ENCODE measurements around the gene GRIK1.
"Not testable (repeated sequence)": the region's sequence is repeated elsewhere in the genome, so short reads cannot be mapped to it uniquely, and the experiment has no call there.

The GRIK1 gene

GRCh38 chr21:29939924-29940275, at the start of gene GRIK1:
Gene GRIK1 (minus strand): TSS chr21:29939996.
- DNase-seq = no peak

GRCh38 chr21:29987762-29988161, 48.0 kb upstream of the GRIK1 start:
- no peak for DNase-seq

DNA sequence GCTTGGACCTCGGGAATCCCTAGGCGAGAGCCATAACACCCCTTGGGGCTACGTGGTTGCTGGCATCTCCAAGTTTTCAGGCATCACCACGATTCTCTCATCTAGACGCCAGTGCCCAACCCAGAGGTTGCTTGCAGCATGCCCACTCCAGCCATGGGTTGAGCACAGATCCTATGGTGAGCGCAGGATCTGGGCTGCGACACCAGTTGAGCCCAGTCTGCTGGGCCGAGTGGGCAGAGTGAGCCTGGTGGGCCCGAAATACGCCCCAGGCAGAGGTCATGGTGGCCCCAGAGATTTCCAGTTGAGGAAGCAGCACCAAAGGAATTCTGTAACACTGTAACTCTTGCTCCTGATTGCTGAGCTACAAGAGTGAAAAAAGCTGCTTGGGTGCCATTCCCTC, 46.1 kb upstream of the GRIK1 start:
- DNase-seq = no peak

DNA sequence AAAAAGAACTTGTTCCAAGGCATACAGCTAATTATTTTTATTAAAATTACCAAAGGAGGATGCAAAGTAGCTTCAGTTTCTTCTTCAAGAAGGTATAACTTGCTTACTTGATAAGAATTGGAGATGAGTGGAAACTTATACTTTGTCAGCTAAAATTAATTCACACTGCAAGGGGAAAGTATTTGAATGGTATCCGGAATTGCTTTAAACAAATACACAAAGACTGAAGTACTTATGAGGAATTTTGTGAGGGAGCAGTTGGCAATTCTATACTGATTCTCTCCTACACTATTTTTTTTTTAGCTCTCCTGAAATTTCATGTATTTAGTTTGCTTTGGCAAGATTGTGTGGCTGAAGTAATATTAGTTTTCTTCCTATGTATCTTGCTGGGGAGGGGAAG, 39.2 kb upstream of the GRIK1 start:
- no peak for DNase-seq

- no peak for DNase-seq
Measured at GRCh38 chr21:29975776-29976175, 36.0 kb upstream of the GRIK1 start.

- DNase-seq = no peak
Measured at GRCh38 chr21:29973258-29973657, 33.5 kb upstream of the GRIK1 start.

DNA sequence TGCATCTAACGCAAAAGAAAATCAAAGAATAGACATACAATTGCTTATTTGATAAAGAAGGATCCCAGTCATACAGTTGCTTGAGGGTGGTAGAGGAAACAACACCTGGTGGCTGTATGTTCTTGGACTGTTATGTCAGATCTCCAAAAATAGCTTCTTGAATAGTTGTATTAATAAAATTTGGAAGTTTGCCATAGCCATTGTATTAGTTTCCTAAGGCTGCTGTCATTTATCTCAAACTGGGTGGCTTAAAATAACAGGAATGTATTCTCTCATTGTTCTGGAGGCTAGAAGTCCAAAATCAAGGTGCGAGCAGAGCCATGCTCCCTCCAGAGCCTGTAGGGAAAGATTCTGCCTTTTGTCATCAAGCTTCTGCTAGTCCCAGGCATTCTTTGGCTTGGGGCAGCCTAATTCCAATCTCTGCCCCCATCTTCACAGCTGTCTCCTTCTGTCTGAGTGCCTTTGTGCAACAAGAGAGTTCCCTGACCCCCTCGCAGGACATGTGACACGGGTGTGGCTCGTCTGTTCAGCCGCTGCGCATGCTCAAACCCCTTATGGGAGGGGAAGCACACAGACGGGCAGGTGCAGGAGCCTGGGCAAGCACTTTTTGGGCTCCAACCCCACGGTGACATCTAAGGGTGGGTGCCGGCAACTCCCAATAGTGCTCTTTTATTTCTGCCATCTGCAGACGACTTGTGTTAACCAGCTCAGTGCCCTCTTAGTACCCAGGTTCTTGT, 21.7 kb upstream of the GRIK1 start:
- DNase-seq = no peak

DNA sequence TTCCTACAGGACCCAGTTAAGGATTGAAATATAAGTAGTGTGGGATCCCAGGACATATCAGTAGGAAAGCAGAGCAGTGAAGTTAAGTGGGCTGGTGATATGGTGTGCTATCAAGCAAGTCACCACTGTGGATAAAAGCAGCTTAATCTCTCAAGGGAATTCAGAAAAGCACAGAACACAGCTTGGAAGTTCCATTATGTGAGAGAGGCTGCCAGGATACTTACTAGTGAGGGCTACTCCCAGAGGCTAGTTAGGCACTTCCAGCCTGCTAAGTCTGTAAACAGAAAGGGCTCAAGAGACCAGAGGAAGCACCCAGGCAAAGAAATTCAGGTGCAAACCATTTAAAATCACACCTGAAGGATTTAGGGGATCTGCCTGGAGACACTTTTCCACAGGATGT, 18.8 kb upstream of the GRIK1 start:
- DNase-seq = no peak

GRCh38 chr21:29958035-29958434, 18.2 kb upstream of the GRIK1 start:
- not testable (repeated sequence) for DNase-seq

- DNase-seq = no peak
Measured at GRCh38 chr21:29953690-29954089, 13.9 kb upstream of the GRIK1 start.

DNA sequence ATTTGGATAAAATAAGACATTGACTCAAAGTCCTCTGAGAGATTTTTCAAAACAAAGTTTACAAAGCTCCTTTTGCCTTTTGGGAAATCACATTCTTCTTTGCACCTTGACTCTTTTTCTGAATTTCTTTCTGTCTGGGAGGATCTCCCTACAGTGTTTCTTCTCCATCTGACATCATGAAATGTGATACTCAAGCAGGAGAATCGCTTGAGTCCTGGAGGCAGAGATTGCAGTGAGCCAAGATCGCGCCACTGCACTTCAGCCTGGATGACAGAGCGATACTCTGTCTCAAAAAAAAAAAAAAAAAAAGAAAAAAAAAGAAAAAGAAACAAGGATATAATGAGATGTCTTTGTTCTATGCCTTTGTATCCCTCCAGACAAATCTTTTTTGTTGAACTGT, 13.3 kb upstream of the GRIK1 start:
- DNase-seq = no peak

GRCh38 chr21:29951911-29952310, 12.1 kb upstream of the GRIK1 start:
- no peak for DNase-seq

DNA sequence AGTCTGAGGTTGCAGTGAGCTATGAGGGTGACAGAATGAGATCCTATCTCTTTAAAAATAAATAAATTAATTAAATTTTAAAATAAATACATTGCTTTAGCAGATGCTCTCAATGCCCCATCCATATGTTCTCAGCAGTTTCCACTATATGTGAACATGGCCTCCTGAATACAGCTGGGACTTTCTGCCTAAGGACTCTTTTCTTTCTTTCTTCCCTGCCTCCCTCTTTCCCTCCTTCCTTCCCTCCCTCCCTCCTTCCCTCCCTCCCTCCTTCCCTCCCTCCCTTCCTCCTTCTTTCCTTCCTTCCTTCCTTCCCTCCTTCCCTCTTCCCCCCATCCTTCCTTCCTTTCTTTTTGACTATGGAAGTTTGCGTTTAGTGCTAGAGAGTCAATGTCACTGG, 10.2 kb upstream of the GRIK1 start:
- DNase-seq = no peak

GRCh38 chr21:29947119-29947518, 7.3 kb upstream of the GRIK1 start:
- no peak for DNase-seq

GRCh38 chr21:29943885-29944284, 4.1 kb upstream of the GRIK1 start:
- no peak for DNase-seq

- DNase-seq = no peak
Measured at GRCh38 chr21:29942034-29942433, 2.2 kb upstream of the GRIK1 start.

- DNase-seq = no peak
Measured at GRCh38 chr21:29940991-29941390, 1.2 kb upstream of the GRIK1 start.

DNA sequence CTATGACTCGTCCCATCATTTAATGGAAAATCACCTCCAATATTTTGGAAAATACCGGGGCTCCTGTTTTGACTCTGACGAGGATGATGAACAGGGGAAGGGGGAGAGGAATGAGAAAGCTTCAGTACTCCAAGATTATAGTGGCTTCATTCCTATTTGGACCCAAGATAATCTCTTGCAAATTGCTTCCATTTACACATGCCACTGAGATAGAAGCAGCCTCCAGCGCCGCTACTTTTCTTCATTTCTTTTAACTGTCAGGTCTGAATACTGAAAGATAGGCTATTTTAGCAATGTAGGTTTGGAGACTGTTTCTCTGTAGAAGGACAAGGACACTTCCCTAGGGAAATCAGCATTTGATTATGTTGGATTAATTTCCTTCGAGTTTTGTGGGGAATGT, 565 bp upstream of the GRIK1 start:
- no peak for DNase-seq

DNA sequence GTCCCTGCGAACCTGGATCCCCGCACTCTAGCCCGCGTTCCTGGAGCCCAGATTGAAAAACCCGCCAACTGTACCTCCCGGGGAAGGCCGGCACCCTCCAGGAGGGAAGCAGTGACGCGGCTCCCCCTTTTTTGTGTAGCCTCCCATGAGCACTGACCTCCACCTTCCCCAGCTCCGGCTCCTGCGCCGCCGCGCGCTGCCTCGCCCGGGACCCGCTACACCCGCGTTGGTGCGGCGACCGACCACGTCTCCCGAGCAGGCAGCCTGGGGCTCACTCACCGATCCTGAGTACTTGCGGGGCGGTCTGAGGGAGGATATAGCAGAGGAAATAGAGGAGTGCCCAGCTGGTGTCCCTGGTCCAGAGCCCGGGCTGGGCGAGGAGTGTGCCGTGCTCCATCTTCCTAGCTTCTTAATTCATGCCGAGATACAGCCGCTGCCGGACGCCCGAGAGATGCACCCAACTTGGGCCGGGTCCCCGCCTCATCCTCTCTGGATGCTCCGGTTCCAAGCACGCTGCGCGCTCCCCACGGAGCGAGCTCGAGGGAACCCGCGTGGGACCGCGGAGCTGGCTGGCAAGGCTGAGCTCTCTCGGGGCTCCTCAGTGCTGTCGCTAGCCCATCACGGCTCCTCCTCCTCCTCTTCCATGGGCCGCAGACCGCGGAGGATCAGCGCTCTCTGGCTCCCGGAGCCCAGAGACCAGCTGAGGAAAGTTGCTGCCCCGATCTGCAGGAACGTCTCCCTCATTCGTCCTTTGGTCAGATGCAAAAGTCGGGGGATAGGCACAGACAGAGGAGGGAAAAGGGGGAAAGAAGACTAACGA, 482 bp downstream of the GRIK1 start:
- no peak for DNase-seq

DNA sequence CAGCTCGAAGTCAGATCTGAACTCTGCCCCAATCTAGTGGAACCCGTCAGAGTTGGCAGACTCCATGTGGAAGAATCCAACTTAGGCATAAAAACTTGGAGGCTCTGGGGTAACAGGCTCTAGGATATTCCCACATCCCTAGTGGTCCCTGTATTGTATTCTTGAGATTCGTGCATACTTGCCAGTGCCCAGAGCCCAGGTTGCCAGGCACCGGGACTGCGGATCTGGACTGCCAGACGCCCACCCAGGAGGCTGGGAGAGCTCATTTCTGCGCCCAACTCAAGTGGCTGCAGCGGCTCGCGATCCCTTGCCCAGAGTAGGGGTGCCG, 1.1 kb downstream of the GRIK1 start:
- DNase-seq = no peak

DNA sequence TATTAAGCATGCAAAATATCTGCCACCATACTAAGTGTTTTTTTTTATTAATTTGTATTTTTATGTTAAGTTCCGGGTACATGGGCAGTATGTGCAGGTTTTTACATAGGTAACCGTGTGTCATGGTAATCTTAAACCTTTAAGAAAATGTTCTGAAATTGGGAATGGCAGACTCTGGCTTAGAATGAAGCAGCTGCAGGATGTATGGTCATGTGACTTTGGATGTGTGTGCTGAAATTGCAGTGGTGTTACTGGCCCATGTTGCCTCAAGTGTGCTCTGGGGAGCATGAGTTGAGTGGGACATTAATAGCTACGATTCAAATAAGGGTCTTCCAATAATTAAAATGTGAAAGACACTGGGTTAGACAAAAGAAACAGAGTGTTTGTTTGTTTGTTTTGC, 6.7 kb downstream of the GRIK1 start:
- no peak for DNase-seq

DNA sequence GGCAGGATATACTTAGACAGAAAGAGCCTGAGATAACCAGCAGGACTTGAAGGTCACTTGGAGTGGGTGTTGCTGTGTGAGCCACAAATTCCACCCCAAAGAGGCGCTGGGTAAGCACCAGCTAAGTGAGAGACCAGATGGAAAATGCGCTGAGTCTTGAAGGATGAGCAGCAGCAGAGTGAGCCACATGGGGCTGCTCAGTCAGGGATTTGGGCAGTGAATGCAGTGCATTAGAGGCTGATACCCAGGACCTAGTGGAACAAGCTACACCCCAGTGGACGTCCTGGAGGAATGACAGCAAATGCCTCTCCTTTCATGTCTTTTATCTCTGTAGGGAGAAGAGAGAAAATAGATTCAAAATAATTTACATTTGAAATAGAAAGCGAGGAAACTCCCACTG, 11.3 kb downstream of the GRIK1 start:
- DNase-seq = no peak

- no peak for DNase-seq
Measured at GRCh38 chr21:29920938-29921337, 18.9 kb downstream of the GRIK1 start.

DNA sequence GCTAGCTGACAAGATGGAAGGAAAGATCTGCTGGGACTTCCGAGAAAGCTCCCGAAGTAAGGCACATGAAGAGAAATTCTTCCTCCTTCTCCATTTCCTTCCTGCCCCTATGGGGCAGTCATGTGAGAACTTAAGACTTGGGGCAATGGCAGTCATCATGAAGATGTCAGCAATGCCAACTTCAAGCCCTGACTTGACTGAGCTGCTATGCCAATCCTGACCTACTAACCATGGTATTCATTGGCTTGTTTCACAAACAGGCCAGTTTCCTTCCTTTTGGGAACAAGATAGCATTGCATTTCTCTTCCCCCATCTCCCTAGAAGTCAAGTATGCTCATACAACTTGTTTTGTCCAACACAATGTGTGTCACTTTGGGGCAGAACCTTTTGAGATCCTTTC, 25.5 kb downstream of the GRIK1 start:
- no peak for DNase-seq

GRCh38 chr21:29909571-29909970, 30.2 kb downstream of the GRIK1 start:
- DNase-seq = no peak
